Effector memory CD4-positive, alpha-beta T cell (primary cell): ENCODE measurements around the gene MYL3.

Source experiments
- DNase-seq, 3 donors: peaks; one replicate each; pipeline ENCODE4 v3.0.0-alpha.2; 2020
- H3K27ac ChIP-seq: 2 replicates; pipeline ENCODE4 v1.7.0; 2013; ENCODE audit warnings: mild to moderate bottlenecking, low read length, moderate library complexity; ENCODE audit not compliant: insufficient read depth, poor library complexity, severe bottlenecking
- H3K27me3 ChIP-seq: replicated peaks from 2 replicates; pipeline ENCODE4 v1.7.0; 2013; ENCODE audit warnings: mild to moderate bottlenecking, low read length; ENCODE audit not compliant: insufficient read depth, control insufficient read depth, poor library complexity, severe bottlenecking
- H3K36me3 ChIP-seq: 2 replicates; pipeline ENCODE4 v1.7.0; 2013; ENCODE audit warnings: mild to moderate bottlenecking, low read length, moderate library complexity; ENCODE audit not compliant: control insufficient read depth, insufficient read depth
- H3K4me1 ChIP-seq: 2 replicates; pipeline ENCODE4 v1.7.0; 2013; ENCODE audit warnings: low read length, mild to moderate bottlenecking; ENCODE audit not compliant: control insufficient read depth, insufficient read depth, poor library complexity, severe bottlenecking
- H3K4me3 ChIP-seq: 2 replicates; pipeline ENCODE4 v1.7.0; 2013; ENCODE audit warnings: low read length, low read depth, mild to moderate bottlenecking; ENCODE audit not compliant: insufficient read depth, poor library complexity, severe bottlenecking
- H3K9me3 ChIP-seq: 2 replicates; pipeline ENCODE4 v1.7.0; 2013; ENCODE audit warnings: mild to moderate bottlenecking, low read length, moderate library complexity; ENCODE audit not compliant: control insufficient read depth

The MYL3 gene

DNA sequence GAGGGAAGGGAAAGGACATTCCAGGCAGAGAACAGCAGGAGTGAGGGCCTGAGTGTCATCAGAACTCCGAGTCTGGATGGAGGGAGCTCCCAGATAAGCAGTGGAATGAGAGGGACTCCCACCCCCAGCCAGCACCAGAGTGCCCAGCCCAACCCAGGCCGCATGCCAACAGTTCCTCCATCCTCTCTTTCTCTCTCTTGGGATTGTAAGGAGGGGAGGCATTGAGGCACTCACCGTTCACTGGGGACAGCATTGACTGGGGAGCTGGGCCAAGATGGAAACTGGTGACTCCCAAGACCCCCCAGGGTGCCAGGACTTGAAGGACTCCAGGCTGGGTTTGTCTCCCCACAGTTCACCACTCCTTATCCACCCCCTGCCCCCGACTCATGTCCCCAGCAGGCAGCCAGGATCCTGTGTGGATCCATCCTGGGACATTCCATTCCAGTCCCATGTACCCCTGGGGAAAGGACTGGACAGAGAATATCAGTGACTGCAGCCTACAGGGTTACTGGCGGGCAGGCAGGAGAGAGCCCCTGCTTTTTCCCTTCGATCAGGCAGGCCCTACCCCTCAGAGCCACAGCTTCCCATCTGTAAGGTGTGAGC lies 30.0 kb upstream of the MYL3 start:
- Histone ChIP-seq H3K4me3 (no peak overlapping the region), H3K27ac (no peak overlapping the region), H3K36me3 (no peaks in the 10 kb centered on the region), H3K4me1 (peaks cover under 1% of the 10 kb centered on the region), H3K27me3 (peaks cover 12% of the 10 kb centered on the region), H3K9me3 (no peaks in the 10 kb centered on the region)
- DNase-seq: no peak

DNA sequence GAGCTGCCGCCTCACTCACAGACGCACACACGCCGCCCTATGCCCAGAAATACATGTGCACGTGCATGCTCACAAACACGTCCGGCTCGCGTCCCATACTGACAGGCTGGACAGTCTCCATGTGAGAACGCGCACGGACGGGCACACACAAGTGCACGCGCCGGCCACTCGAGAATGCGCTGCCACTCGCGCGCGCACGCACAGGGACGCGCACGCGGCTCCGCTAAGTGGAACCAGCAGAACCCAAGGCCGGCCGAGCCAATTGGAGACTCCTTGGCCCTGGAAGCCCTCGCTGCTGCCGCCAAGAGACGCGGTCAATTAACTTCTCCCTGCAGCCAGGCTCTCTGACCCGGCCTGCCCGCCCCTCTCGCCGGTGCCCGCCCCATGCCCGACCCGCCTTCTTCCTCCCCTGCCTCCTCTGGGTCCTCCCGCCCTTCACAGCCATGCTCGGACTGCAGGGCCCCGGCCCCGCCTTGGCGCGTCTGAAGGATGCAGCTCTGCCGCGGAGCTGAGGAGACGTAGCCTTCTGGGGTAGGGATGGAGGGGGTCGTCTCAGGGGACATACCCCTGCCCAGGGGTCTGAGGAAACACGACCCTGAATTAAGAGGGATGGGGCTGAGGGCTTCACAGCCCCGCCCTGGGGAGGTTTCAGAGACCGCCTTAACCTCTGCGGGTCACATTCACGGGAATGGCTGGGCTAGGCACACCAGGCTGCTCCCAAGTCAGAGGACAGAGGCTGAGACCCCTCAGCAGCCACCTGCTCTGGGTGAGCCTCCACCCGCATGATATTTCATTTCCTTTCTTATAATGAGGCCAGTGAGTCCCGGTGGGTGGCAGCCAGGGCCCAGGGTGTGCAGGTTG lies 29.3 kb upstream of the MYL3 start:
- H3K36me3 ChIP-seq: no peaks in the 10 kb centered on the region
- no peaks in the 10 kb centered on the region for H3K9me3 ChIP-seq
- no peaks in the 10 kb centered on the region for H3K4me1 ChIP-seq
- peaks cover 12% of the 10 kb centered on the region for H3K27me3 ChIP-seq
- H3K4me3 ChIP-seq: peak overlapping the region; percentile 49
- no peak overlapping the region for H3K27ac ChIP-seq
- no peak for DNase-seq

DNA sequence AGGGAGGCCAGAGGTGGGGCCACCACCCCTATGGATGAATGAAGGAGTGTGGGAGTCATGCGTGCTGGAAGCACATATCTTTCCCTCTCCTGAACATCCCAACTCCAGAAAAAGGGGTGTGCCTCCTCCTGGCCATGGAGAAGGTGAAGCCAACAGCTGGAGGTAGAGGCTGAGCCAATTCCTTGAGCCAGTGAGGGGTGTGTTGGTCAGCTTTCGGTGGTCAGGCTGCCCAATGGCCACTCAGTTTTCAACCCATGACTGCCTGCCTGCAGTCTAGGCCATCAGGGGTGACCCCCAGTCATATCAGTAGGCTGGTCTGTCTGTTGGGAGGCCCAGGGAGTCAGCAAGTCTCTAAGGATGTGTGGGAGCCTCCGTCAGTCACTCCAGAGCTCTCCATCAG lies 27.9 kb upstream of the MYL3 start:
- H3K27me3 ChIP-seq: peaks cover 12% of the 10 kb centered on the region
- H3K9me3 ChIP-seq: no peaks in the 10 kb centered on the region
- no peaks in the 10 kb centered on the region for H3K36me3 ChIP-seq
- H3K27ac ChIP-seq: no peak overlapping the region
- no peaks in the 10 kb centered on the region for H3K4me1 ChIP-seq
- DNase-seq: no peak
- H3K4me3 ChIP-seq: no peak overlapping the region

DNA sequence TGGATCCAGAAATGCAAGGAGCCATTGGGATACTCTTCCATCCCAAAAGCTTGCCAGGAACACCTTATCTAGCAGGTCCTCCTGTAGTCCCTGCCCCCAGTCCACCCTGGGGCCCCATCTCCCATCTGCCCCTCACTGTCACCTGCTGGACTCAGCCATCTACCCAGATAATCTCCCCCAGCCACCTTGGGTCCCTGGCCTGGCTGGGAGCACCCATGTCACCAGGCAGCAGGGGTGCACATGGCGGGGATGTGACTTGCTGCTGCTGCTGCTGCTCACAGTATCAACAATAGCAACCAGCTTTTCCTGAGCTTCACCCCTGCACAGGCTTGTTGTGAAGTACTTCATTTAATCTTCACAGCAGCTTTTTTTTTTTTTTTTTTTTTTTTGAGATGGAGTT lies 26.9 kb upstream of the MYL3 start:
- Histone ChIP-seq H3K27ac (no peak overlapping the region), H3K36me3 (no peaks in the 10 kb centered on the region), H3K4me3 (no peak overlapping the region), H3K9me3 (no peaks in the 10 kb centered on the region), H3K27me3 (peaks cover 12% of the 10 kb centered on the region), H3K4me1 (no peaks in the 10 kb centered on the region)
- no peak for DNase-seq

DNA sequence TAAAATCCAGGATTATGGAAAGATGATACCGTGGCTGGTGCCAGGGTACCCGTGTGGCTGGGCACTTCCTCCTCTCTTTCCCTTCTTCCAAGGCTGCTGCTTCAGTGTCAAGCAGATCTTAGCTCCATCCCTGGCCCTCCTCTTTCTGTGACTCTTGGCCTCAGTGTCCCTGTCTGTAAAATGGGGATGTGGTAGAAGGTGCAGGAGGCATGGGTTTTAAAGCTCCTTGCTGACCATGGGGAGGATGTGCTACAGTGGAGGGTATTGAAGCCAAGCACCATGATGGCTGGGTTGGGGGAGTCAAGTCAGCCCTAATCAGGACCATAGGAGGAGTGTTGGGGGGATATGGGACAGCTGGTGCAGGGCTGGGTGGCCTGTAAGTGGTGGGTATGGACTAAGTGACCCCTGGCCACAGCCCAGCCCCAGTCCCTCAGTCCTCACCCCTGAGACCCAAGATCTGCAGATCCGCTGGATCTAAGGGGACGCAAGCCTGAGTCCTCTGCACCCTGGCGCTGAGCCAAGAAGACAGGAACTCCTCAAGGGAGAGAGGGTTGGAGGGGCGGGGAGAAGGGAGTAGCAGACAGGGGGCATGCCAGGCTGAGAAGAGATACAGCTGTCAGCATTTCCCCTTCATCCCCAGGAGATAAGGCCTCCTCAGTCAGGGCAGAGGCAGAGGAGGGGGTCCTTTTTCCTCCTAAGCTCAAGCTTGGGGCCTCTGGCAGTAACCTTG lies 26.3 kb upstream of the MYL3 start:
- H3K36me3 ChIP-seq: no peaks in the 10 kb centered on the region
- no peak for DNase-seq
- H3K27ac ChIP-seq: no peak overlapping the region
- H3K4me3 ChIP-seq: no peak overlapping the region
- no peaks in the 10 kb centered on the region for H3K4me1 ChIP-seq
- no peaks in the 10 kb centered on the region for H3K9me3 ChIP-seq
- peaks cover 15% of the 10 kb centered on the region for H3K27me3 ChIP-seq

DNA sequence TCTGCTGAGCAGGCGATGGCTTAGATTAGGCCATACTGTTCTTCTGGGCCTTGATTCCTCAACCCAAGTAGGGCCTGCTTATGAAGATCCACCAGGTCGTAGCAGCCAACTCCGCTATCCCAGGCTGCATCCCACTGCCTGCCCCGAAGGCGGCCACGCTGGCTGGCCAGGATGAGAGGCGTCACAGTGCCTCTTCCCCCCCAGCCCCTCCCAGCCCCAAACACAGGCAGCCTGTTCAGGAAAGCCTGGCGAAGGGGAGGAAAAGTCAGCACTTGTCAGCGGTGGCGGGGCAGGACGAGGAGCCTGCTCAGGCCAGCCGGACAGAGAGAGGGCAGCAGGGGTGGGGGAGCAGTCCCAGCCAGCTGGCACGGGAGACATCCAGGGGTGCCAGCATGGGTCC lies 25.5 kb upstream of the MYL3 start:
- DNase-seq: no peak
- no peaks in the 10 kb centered on the region for H3K36me3 ChIP-seq
- H3K4me1 ChIP-seq: peaks cover 1% of the 10 kb centered on the region
- H3K27ac ChIP-seq: no peak overlapping the region
- H3K27me3 ChIP-seq: peaks cover 22% of the 10 kb centered on the region
- no peak overlapping the region for H3K4me3 ChIP-seq
- no peaks in the 10 kb centered on the region for H3K9me3 ChIP-seq

DNA sequence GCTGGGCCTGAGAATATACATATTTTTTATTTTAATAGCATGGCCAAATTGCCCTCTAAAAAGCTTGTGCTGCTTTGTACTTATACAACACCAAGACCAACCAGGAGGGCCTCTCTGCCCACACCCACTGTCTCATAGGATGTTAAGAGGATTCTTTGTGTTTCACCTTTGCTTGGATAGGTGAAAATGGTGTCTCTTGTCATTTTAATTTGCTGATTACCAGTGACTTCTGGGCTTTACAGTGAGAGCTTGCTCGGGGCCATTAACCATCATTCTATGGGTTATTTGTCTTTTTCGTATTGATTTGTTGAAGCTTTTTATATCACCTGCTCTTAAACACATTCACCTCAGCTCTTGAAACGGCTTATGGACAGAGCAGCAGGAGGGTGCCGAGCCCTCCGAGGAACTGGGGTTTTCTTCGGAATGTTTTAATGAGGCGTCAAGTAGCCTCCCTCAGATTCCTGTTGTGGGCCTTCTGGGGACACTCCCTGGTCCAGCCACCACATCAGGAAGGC lies 24.8 kb upstream of the MYL3 start:
- H3K4me1 ChIP-seq: peaks cover 5% of the 10 kb centered on the region
- H3K27ac ChIP-seq: no peak overlapping the region
- H3K9me3 ChIP-seq: no peaks in the 10 kb centered on the region
- DNase-seq: no peak
- H3K27me3 ChIP-seq: peaks cover 18% of the 10 kb centered on the region
- H3K36me3 ChIP-seq: no peaks in the 10 kb centered on the region
- H3K4me3 ChIP-seq: no peak overlapping the region

DNA sequence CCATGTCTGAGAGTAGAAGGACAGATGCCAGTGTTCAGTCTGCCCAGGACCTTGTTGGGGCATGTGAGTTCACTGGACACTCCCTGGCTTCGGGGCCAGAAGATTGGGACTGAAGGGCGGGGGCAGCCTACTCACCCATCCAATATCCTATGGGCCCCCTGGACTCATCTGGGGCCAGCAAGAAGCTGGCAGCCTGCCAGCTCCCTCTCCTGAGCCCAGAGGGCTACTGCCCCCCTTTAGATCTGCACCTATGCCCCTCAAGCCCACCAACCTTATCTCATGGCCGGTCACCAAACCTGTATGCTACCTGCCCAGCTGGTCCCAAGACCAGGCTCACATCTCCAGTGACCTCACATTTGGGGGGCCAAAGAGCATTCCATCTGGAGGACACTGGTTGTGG lies 22.4 kb upstream of the MYL3 start:
- Histone ChIP-seq H3K9me3 (no peaks in the 10 kb centered on the region), H3K27ac (no peak overlapping the region), H3K27me3 (peaks cover 34% of the 10 kb centered on the region), H3K4me1 (peaks cover 12% of the 10 kb centered on the region), H3K4me3 (no peak overlapping the region), H3K36me3 (no peaks in the 10 kb centered on the region)
- DNase-seq: no peak

DNA sequence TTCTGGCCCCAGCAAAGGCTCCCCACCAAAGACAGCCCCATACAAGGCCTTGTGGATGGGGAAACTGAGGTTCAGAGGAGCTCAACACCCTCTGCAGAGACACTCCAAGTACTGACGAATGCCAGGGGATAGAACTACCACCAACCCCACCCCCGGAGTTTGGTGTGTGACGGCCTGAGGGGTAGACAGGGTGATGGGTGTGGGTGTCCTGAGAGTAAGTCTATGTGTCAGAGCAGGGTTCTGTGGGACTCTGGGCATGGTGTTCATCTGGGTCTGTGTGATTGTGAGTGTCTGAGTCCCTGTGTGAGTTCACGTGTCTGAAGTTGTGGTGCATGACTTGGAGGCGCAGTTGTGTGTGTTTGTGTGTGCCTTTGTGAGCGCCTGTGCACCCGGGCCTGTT lies 21.7 kb upstream of the MYL3 start:
- no peak overlapping the region for H3K4me3 ChIP-seq
- no peaks in the 10 kb centered on the region for H3K36me3 ChIP-seq
- H3K27me3 ChIP-seq: peaks cover 34% of the 10 kb centered on the region
- no peaks in the 10 kb centered on the region for H3K9me3 ChIP-seq
- no peak overlapping the region for H3K27ac ChIP-seq
- no peak for DNase-seq
- peaks cover 12% of the 10 kb centered on the region for H3K4me1 ChIP-seq

DNA sequence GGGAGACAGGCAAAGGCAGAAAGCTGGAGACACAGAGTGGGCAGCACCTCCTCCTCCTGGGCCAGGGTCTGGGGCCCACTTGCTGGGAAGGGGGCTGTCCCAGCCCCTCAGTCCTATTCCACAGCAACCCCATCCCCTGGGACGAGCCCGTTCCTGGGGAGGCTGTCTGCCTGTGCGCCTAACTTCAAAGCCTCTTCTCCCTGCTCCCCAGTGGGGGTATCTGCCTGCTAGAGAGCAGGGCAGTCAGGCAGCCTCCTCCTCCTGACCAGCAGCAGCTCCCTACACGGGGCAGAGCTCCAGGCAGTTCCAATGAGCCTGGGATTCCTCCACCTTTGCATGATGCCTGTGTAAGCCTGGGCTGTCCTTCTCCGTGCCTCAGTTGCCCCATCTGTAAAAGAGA lies 21.2 kb upstream of the MYL3 start:
- Histone ChIP-seq H3K36me3 (no peaks in the 10 kb centered on the region), H3K4me3 (no peak overlapping the region), H3K9me3 (no peaks in the 10 kb centered on the region), H3K27ac (no peak overlapping the region), H3K27me3 (peaks cover 34% of the 10 kb centered on the region), H3K4me1 (peaks cover 12% of the 10 kb centered on the region)
- no peak for DNase-seq
